Stomach (tissue), 4 donors: ENCODE data around the gene EFHC2.

Experiments
- CTCF ChIP-seq, 7 experiments: fragments of 450-650 bp in 4 of 7; fragments of 200-600 bp in 3 of 7; sonication (generic) in 3 of 7; IDR thresholded peaks; one replicate each; pipeline ENCODE4 v1.5.1; 2016 to 2019; ENCODE audit warnings: antibody characterized with exemption in 7 of 7, control low read depth in 2 of 7, mild to moderate bottlenecking in 1 of 7
- POLR2A ChIP-seq, 4 donors: fragments of 450-650 bp; IDR thresholded peaks; one replicate each; pipeline ENCODE4 v1.6.1; 2016; ENCODE audit warnings: antibody characterized with exemption in 4 of 4, control low read depth in 2 of 4, mild to moderate bottlenecking in 1 of 4, moderate library complexity in 1 of 4
- POLR2AphosphoS5 ChIP-seq, 3 donors: sonication (generic); formaldehyde crosslinking; IDR thresholded peaks; one replicate each; pipeline ENCODE4 v1.6.1; 2016; ENCODE audit warnings: antibody characterized with exemption in 3 of 3

GRCh38 chrX:44305921-44306320, 37.6 kb downstream of the EFHC2 start:
- TF ChIP-seq CTCF (IDR thresholded peaks at IDR 0.05): no peak
- TF ChIP-seq POLR2AphosphoS5 (IDR thresholded peaks at IDR 0.05): no peak
- no peak for TF ChIP-seq POLR2A (IDR thresholded peaks at IDR 0.05)
